Smooth muscle cell (in vitro differentiated cells): ENCODE data around the gene STARD8. TPM values are rescaled to one million over a fixed set of nuclear protein-coding genes. Genes with fewer than 3 reads are reported as not detected.
A peak's percentile ranks its signal among the peaks of the same experiment; 100 is the strongest.

Experiments used
- DNase-seq: peaks from one replicate; lab custom pipeline; 2025; ENCODE audit not compliant: unreplicated experiment; lab: John Stamatoyannopoulos, UW
- H2AFZ ChIP-seq: fragments of 200-600 bp; sonication (generic); 2 replicates; pipeline ENCODE4 v1.6.0; 2016; ENCODE audit warnings: antibody characterized with exemption, low read depth, mild to moderate bottlenecking
- H3F3A ChIP-seq: fragments of 200-600 bp; sonication (generic); 2 replicates; pipeline ENCODE4 v1.6.0; 2017; ENCODE audit warnings: antibody characterized with exemption, low read depth
- H3K27ac ChIP-seq: fragments of 200-600 bp; sonication (generic); 2 replicates; pipeline ENCODE4 v1.5.1; 2016; ENCODE audit warnings: low read depth, mild to moderate bottlenecking
- H3K27me3 ChIP-seq: fragments of 200-600 bp; sonication (generic); 2 replicates; pipeline ENCODE4 v1.6.1; 2016; ENCODE audit warnings: low read depth, mild to moderate bottlenecking
- H3K36me3 ChIP-seq: fragments of 200-600 bp; sonication (generic); 2 replicates; pipeline ENCODE4 v1.5.1; 2016; ENCODE audit warnings: low read depth
- H3K4me1 ChIP-seq: fragments of 200-600 bp; sonication (generic); 2 replicates; pipeline ENCODE4 v1.5.1; 2016; ENCODE audit warnings: low read depth
- H3K4me2 ChIP-seq: fragments of 200-600 bp; sonication (generic); 2 replicates; pipeline ENCODE4 v1.6.0; 2016; ENCODE audit warnings: mild to moderate bottlenecking
- H3K4me3 ChIP-seq: fragments of 200-600 bp; sonication (generic); 2 replicates; pipeline ENCODE4 v1.5.1; 2016; ENCODE audit warnings: mild to moderate bottlenecking
- H3K79me2 ChIP-seq: fragments of 200-600 bp; sonication (generic); 2 replicates; pipeline ENCODE4 v1.6.0; 2016; ENCODE audit warnings: low read depth, mild to moderate bottlenecking
- H3K9ac ChIP-seq: fragments of 200-600 bp; sonication (generic); 2 replicates; pipeline ENCODE4 v1.6.0; 2016; ENCODE audit warnings: low read depth
- H3K9me3 ChIP-seq: fragments of 200-600 bp; sonication (generic); replicated peaks from 2 replicates; pipeline ENCODE4 v1.5.1; 2016; ENCODE audit warnings: low read depth
- H4K20me1 ChIP-seq: fragments of 200-600 bp; sonication (generic); 2 replicates; pipeline ENCODE4 v1.6.0; 2016; ENCODE audit warnings: low read depth
- WGBS: methylation state at CpG from one replicate; pipeline ENCODE4 v1.1.7; 2016; ENCODE audit warnings: low lambda C conversion rate; 5-methylcytosine and 5-hydroxymethylcytosine counted together
- polyA plus RNA-seq: library from polyadenylated mRNA; unstranded; fragments of >200 nt; fragmentation: Nextera tagmentation; extraction: Ambion mirVana; gene quantifications from 2 replicates; pipeline ENCODE4 v1.2.1, GENCODE V29; 2016
- total RNA-seq: library from RNA; depleted of rRNA; stranded (reverse); fragments of >200 nt; gene quantifications from 2 replicates; pipeline ENCODE4 v1.2.3, GENCODE V29; 2014
- TF ChIP-seq, protein P1 (sequence below): fragments of 200-600 bp; sonication (generic); IDR thresholded peaks from 2 replicates; pipeline ENCODE4 v1.5.1; 2017; ENCODE audit warnings: borderline replicate concordance, mild to moderate bottlenecking, antibody characterized with exemption; ENCODE audit not compliant: insufficient read depth, poor library complexity, severe bottlenecking

The STARD8 gene
- total and polyA plus RNA-seq, 2 experiments from 2014 or later, result 0.27 to 0.38 TPM

DNA sequence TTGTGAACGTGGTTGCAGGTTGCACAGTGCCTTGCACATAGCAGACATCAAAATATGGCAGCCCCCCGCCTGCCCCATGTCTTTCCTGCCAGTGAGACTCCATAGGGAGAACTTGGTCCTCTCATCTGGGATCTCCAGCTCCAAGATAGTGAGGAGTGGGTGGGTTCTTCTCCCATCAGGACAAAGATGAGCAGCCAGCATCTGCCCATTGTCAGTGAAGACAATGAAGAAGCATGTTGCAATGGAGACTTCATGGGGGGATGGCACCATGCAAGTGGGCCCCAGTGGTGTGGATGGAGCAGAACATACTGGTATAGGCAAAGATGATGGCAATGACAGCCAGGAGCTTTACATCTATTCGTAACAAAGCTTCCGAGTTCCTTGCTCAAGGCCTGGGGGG lies 80.2 kb downstream of the STARD8 start:
- Histone ChIP-seq H3K4me2 (no peak overlapping the region), H3K79me2 (no peaks in the 10 kb centered on the region), H3K4me3 (no peak overlapping the region), H2AFZ (no peak overlapping the region), H3F3A (no peaks in the 10 kb centered on the region), H4K20me1 (no peaks in the 10 kb centered on the region), H3K36me3 (no peaks in the 10 kb centered on the region), H3K4me1 (no peaks in the 10 kb centered on the region), H3K27ac (no peak overlapping the region), H3K9ac (no peak overlapping the region), H3K9me3 (no peaks in the 10 kb centered on the region), H3K27me3 (no peaks in the 10 kb centered on the region)
- TF ChIP-seq, protein P1, sequence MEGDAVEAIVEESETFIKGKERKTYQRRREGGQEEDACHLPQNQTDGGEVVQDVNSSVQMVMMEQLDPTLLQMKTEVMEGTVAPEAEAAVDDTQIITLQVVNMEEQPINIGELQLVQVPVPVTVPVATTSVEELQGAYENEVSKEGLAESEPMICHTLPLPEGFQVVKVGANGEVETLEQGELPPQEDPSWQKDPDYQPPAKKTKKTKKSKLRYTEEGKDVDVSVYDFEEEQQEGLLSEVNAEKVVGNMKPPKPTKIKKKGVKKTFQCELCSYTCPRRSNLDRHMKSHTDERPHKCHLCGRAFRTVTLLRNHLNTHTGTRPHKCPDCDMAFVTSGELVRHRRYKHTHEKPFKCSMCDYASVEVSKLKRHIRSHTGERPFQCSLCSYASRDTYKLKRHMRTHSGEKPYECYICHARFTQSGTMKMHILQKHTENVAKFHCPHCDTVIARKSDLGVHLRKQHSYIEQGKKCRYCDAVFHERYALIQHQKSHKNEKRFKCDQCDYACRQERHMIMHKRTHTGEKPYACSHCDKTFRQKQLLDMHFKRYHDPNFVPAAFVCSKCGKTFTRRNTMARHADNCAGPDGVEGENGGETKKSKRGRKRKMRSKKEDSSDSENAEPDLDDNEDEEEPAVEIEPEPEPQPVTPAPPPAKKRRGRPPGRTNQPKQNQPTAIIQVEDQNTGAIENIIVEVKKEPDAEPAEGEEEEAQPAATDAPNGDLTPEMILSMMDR, result no peak
- no peak for DNase-seq
- WGBS, result 86% methylated on average over 4 of the region's 4 CpGs

DNA sequence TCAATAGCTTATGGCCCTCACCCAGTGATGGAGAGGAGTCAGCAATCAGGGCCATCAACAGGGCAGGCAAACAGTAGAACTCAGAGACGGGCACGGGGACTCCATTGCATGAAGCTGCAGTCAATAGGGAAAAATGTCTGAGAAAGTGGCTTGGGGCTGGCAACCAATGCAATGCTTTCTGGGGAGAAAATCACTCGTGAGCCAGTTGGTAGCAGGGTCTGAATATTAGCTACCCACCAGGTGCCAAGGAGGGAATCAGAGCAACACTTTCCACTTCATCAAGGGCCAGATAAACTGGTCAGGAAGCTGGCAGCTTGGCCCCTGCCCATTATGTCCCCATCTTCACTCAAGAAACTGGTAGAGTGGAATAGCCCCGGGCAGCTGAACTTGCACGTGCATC lies 80.7 kb downstream of the STARD8 start:
- Histone ChIP-seq H3K9me3 (no peaks in the 10 kb centered on the region), H3K4me3 (no peak overlapping the region), H3F3A (no peaks in the 10 kb centered on the region), H3K36me3 (no peaks in the 10 kb centered on the region), H3K79me2 (no peaks in the 10 kb centered on the region), H3K4me2 (no peak overlapping the region), H3K4me1 (no peaks in the 10 kb centered on the region), H3K27ac (no peak overlapping the region), H2AFZ (no peak overlapping the region), H3K27me3 (no peaks in the 10 kb centered on the region), H3K9ac (no peak overlapping the region), H4K20me1 (no peaks in the 10 kb centered on the region)
- TF ChIP-seq, protein P1, result no peak
- no peak for DNase-seq
- WGBS, result 83% methylated on average over 5 of the region's 5 CpGs

DNA sequence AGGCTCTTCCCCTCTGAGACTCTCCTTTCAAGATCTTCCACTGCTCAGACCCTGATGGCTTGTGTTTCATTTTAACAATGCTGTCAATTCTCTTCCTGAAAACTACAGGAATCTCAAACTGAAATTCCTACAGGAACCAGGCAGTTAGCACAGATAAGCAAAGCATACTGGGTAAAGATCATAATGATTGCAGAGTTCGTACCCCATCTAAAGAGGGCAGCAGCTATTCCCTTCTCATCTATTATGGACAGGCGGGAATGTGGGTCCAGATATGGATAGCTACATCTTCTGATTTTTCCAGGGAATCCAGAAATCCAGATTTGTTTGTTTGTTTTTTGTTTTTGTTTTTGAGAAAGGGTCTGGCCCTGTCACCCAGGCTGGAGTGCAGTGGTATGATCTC lies 83.8 kb downstream of the STARD8 start:
- no peaks in the 10 kb centered on the region for H3K27me3 ChIP-seq
- H3F3A ChIP-seq, result no peaks in the 10 kb centered on the region
- DNase-seq, result no peak
- WGBS, result 64% methylated on average over 2 of the region's 2 CpGs
- no peak overlapping the region for H3K4me2 ChIP-seq
- no peaks in the 10 kb centered on the region for H3K9me3 ChIP-seq
- no peak overlapping the region for H3K4me3 ChIP-seq
- no peaks in the 10 kb centered on the region for H4K20me1 ChIP-seq
- H3K9ac ChIP-seq, result no peak overlapping the region
- no peak overlapping the region for H2AFZ ChIP-seq
- TF ChIP-seq, protein P1, result no peak
- no peak overlapping the region for H3K27ac ChIP-seq
- no peaks in the 10 kb centered on the region for H3K79me2 ChIP-seq
- H3K36me3 ChIP-seq, result no peaks in the 10 kb centered on the region
- H3K4me1 ChIP-seq, result no peaks in the 10 kb centered on the region

DNA sequence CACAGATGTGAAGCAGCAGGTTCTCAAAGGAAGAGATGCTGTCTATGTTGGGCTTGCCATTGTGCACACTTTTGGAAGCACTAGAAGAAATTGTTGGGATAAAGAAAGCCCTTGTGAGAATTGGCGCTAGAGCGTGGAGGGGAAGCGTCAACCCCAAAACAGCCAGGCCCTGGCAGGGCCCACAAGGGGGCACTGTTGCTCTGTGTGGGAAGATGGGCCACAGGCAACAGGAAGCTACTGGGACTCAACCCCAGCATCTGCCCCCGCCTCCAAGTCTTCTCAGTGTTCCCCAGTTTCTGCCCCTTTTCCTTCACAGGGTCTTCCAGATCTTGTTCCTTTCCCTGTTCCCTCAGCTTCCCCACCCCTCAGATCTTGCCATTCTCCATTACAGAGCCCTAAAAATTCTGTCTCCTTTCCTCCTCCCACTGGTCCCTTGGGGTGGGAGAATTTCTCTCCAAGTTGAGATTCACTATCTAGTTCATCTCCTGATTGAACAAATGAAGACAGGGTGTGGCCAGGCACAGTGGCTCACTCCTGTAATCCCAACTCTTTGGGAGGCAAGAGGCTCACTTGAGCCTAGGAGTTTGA lies 85.5 kb downstream of the STARD8 start:
- no peak overlapping the region for H3K9ac ChIP-seq
- H3K36me3 ChIP-seq, result no peaks in the 10 kb centered on the region
- H2AFZ ChIP-seq, result no peak overlapping the region
- H3F3A ChIP-seq, result no peaks in the 10 kb centered on the region
- H3K27ac ChIP-seq, result no peak overlapping the region
- WGBS, result 44% methylated on average over 4 of the region's 4 CpGs
- no peak for DNase-seq
- H3K79me2 ChIP-seq, result no peaks in the 10 kb centered on the region
- H3K4me2 ChIP-seq, result no peak overlapping the region
- no peaks in the 10 kb centered on the region for H3K27me3 ChIP-seq
- H3K9me3 ChIP-seq, result no peaks in the 10 kb centered on the region
- no peak overlapping the region for H3K4me3 ChIP-seq
- no peaks in the 10 kb centered on the region for H4K20me1 ChIP-seq
- H3K4me1 ChIP-seq, result no peaks in the 10 kb centered on the region
- TF ChIP-seq, protein P1, result peak; percentile 55
